ENCODE data around the gene LCORL.

GRCh38 chr4:17811078-17811603 lies 210.4 kb downstream of the LCORL start:
- TF ChIP-seq, protein P1, sequence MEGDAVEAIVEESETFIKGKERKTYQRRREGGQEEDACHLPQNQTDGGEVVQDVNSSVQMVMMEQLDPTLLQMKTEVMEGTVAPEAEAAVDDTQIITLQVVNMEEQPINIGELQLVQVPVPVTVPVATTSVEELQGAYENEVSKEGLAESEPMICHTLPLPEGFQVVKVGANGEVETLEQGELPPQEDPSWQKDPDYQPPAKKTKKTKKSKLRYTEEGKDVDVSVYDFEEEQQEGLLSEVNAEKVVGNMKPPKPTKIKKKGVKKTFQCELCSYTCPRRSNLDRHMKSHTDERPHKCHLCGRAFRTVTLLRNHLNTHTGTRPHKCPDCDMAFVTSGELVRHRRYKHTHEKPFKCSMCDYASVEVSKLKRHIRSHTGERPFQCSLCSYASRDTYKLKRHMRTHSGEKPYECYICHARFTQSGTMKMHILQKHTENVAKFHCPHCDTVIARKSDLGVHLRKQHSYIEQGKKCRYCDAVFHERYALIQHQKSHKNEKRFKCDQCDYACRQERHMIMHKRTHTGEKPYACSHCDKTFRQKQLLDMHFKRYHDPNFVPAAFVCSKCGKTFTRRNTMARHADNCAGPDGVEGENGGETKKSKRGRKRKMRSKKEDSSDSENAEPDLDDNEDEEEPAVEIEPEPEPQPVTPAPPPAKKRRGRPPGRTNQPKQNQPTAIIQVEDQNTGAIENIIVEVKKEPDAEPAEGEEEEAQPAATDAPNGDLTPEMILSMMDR (IDR thresholded peaks at IDR 0.05), result no peak
- no peak for TF ChIP-seq POLR2A (IDR thresholded peaks at IDR 0.05)

All from heart left ventricle (tissue), 13 donors.